WI38 (cell line): ENCODE measurements around the gene RFX7.

ENCODE experiments used
- H3K4me3 ChIP-seq: 2 replicates; pipeline ENCODE4 v1.5.1; 2011; ENCODE audit warnings: low read depth, mild to moderate bottlenecking, control low read depth, low read length
- CTCF ChIP-seq: IDR thresholded peaks from 2 replicates; pipeline ENCODE4 v1.5.1; 2012; ENCODE audit warnings: low read depth, mild to moderate bottlenecking, control low read depth, low read length

The RFX7 gene

DNA sequence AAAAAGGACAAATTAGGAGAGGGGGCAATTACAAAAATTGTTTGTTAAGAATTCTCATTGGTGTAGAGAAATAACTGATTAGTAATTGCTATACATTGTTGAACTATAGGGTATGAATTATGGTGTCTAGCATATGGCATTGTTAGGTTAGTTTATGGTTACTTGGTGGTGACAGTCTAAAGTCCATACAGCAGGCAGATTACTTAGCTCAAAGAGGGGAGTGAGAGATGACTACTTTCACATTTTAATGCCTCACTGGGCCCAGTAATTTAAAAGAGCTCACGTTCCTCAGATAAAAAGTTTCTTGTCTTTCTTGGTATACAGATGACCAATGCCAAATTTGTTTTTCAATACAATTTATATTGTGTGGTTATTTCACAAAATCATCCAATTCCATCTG, 137.8 kb downstream of the RFX7 start:
- TF ChIP-seq CTCF, result no peak
- no peak overlapping the region for H3K4me3 ChIP-seq

DNA sequence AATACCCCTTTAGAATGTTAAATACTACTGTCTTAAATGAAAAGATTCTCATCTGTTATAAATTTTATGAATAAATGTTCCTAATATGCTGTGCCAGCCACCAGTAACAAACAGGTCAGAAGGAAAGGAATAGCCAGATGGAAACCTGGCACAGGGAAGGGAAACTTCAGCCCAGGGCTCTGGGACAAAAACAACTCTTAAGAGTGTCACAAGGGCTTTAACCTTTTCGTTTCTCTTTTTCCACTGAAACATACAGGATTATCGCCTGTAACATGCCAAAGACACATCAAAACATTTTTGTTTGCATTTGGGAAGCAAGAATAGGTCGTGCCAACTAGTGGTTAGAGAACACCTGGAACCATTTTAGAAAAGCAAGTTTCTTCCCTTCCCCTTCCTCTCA, 141.2 kb downstream of the RFX7 start:
- no peak overlapping the region for H3K4me3 ChIP-seq
- TF ChIP-seq CTCF, result no peak

DNA sequence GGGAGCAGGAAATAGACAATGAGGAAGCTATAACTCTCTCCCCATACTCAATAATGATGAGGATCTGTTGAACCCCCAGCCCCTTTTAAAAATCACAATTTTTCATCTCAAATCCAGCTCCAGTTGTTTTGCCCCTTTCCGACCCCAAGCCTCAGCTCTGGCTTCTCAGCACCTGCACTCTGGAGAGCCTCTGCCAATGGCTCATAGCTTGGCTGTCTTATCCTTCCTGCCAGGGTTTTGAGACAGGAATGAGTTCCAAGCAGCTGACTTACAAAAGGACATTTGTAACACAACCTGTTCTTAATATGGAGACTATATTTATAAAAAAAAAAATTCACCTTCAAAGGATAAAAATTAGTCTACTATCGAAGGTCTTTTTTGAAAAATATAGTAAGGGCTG, 144.4 kb downstream of the RFX7 start:
- no peak overlapping the region for H3K4me3 ChIP-seq
- no peak for TF ChIP-seq CTCF

DNA sequence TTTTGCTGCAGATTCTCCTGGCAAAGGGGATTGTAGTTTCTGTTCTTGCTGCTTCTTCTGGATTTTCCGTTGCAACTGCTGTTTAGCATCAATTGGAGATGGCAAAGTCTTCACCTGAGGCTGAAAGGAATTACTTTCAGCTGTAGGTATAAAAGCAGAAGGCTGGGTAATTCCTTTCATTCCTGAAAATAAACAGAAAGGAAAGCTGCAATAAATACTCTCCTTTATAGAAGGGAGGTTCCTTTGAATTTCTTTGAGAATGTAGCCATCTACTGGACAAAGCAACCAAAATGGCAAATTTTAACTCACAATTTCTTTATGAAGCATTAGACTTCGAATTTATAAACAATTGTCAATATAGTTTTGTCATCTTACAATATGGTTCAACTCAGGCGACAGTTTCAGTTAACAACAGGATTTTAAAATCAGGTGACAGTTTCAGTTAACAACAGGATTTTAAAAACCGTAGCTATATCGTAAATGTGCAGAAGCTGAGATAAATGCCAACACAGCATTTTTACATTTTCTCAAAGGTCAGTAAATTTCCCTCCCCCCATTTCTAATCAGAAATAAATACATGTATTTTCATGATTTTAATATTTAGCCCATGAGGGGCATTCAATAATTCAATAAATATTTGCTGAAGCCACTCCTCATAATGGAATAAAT, 145.3 kb downstream of the RFX7 start:
- no peak for TF ChIP-seq CTCF
- no peak overlapping the region for H3K4me3 ChIP-seq

DNA sequence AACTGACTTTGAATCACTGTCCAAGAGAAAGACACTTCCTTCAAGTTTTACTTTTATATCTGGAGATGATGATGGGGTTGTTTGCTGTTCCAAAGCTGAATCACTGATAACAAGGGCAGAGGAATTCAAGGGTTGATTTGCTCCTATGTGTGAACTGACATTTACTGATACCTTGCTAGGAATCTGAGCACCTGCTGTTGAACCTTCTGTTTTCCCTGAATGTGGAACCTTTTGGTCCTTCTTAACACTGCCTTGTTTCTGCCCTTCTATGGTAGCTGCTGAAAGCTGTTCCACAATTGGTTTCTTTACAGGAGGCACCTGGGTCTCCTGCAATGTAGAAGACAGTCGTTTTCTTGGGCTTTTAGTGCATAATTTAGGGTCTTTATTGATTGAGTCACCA, 148.3 kb downstream of the RFX7 start:
- TF ChIP-seq CTCF, result no peak
- no peak overlapping the region for H3K4me3 ChIP-seq

- H3K4me3 ChIP-seq, result no peak overlapping the region
- TF ChIP-seq CTCF, result no peak
Observed at GRCh38 chr15:56094171-56094570, 149.5 kb downstream of the RFX7 start.

DNA sequence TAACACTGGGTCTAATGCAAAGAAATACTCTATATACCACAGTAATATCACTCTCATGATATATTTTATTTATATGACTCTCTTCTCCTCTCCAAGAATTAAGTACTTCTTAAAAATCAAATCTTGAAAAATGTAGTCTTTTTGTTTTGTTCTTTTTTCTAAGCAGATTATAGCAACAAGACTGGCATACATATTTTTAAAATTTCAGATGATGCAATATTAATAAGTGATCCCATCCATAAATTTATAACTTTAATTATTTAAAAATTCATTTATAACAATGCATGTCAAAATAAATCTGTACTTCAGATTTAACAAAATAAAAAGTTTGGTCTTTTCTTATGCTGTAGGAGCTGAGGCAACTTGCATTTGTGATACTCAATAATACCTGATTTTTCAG, 155.3 kb downstream of the RFX7 start:
- TF ChIP-seq CTCF, result no peak
- H3K4me3 ChIP-seq, result no peak overlapping the region
